ENCODE measurements around the gene GDPD4.

Gene GDPD4

DNA sequence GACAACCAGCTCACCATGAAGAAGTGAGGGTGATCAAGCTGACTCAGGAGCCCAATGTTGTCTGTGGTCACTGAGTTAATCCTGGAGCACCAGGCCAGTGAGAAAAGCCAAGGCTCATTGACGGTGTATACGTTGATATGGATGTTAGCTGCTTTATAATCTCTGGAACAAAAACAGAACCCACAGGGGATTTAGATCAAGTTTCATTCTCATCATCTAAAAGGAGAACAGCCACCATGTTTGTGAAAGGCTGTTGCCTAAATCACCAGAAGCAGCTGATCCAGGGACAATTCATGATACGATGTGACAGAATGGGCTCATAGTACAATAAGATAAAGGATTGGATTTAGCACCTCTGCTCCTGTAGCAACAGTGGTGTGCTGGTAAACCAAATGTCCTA, 68.5 kb downstream of the GDPD4 start:
- Mint-ChIP-seq H3K27ac (no peak overlapping the region), H3K9me3 (no peaks in the 10 kb centered on the region), H3K27me3 (peaks cover 10% of the 10 kb centered on the region), H3K36me3 (ENCODE audit: low read depth) (no peaks in the 10 kb centered on the region), H3K4me1 (ENCODE audit: low read depth) (no peaks in the 10 kb centered on the region), H3K4me3 (no peak overlapping the region)

DNA sequence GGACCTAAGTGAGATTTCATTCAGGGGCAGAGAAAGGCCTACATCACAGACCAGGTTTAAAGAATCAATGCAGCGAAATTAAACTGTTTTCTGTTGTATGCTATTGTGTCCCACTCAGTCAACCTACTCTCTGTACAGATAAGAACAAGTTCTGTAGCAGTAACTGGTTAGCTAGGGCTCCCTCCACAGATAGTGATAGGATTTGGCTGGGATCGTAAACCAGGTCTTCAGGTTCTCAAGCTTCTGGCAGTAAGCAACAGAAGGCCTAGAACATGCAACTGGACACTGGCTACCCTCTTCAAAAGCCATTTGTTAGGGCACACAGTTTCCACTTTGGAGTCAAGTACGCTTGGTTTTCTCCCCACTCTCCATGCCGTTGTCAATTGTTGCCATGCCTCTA, 69.2 kb downstream of the GDPD4 start:
- no peak overlapping the region for H3K27ac Mint-ChIP-seq
- H3K27me3 Mint-ChIP-seq, result peaks cover 11% of the 10 kb centered on the region
- no peaks in the 10 kb centered on the region for H3K4me1 Mint-ChIP-seq (ENCODE audit: low read depth)
- no peak overlapping the region for H3K4me3 Mint-ChIP-seq
- no peaks in the 10 kb centered on the region for H3K36me3 Mint-ChIP-seq (ENCODE audit: low read depth)
- no peaks in the 10 kb centered on the region for H3K9me3 Mint-ChIP-seq

DNA sequence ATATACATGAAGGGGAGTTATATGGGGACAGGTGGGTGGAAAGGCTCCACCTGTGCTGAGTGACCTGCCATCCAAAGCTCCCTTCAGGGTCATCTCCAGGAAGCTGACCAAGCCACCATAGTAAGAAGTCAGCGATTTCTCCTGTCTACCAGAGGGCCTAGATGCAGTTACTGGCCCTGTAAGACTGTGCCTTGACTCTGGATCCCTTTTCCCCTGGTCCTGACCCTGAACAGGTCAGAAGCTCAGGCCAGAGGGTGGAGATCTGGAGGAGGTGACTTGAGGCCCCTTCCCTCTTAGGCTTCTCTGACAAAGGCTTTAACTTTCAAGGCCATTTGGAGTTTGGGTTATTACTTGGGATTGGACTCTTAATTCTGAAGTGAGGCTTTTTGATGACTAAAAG, 69.7 kb downstream of the GDPD4 start:
- no peaks in the 10 kb centered on the region for H3K9me3 Mint-ChIP-seq
- no peaks in the 10 kb centered on the region for H3K36me3 Mint-ChIP-seq (ENCODE audit: low read depth)
- H3K4me1 Mint-ChIP-seq (ENCODE audit: low read depth), result no peaks in the 10 kb centered on the region
- H3K27ac Mint-ChIP-seq, result no peak overlapping the region
- peaks cover 15% of the 10 kb centered on the region for H3K27me3 Mint-ChIP-seq
- H3K4me3 Mint-ChIP-seq, result no peak overlapping the region

DNA sequence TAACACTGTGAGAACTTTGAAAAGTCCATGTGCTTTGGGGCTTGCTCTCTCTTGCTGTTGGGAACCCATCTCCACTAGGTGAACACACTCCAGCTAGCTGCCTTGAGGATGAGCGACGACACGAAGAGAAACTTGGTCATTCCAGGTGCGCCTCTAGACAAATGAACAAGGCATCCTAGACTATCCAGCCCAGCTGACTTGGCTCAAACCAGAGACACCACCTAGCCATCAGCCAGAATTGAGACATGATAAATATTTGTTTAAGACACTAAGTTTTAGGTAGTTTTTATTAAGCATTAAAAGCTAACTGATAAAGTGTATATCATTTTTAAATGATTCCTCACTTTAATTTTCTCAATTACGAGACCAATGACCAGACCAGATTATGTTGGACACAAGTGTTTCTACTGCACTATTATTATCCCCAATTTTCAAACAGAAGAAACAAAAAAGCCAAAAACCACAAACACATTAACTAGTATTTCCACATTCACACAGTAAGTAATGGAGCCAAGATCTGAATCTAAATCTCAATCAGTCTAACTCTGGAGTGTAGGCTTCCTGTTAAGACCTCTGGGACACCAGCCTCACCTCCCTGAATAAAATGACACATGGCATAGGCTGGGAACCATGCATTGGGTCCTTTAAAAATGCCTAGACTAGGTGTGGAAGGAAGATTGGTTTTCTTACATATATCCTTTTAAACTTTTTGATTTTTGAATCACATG, 70.4 kb downstream of the GDPD4 start:
- H3K27me3 Mint-ChIP-seq, result peaks cover 16% of the 10 kb centered on the region
- H3K36me3 Mint-ChIP-seq (ENCODE audit: low read depth), result no peaks in the 10 kb centered on the region
- no peaks in the 10 kb centered on the region for H3K4me1 Mint-ChIP-seq (ENCODE audit: low read depth)
- no peaks in the 10 kb centered on the region for H3K9me3 Mint-ChIP-seq
- H3K4me3 Mint-ChIP-seq, result no peak overlapping the region
- H3K27ac Mint-ChIP-seq, result no peak overlapping the region

DNA sequence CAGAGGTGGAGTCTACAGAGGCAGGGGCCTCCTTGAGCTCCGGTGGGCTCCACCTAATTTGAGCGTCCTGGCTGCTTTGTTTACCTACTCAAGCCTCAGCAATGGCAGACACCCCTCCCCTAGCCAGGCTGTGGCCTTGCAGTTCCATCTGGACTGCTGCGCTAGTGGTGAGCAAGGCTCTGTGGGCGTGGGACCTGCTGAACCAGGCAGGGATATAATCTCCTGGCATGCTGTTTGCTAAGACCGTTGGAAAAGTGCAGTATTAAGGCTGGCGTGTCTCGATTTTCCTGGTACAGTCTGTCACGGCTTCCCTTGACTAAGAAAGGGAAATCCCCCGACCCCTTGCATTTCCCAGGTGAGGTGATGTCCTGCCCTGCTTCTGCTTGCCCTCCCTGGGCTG, 77.7 kb downstream of the GDPD4 start:
- Mint-ChIP-seq H3K9me3 (no peaks in the 10 kb centered on the region), H3K4me3 (no peak overlapping the region), H3K36me3 (ENCODE audit: low read depth) (no peaks in the 10 kb centered on the region), H3K27me3 (peaks cover 27% of the 10 kb centered on the region), H3K4me1 (ENCODE audit: low read depth) (no peaks in the 10 kb centered on the region), H3K27ac (no peak overlapping the region)

DNA sequence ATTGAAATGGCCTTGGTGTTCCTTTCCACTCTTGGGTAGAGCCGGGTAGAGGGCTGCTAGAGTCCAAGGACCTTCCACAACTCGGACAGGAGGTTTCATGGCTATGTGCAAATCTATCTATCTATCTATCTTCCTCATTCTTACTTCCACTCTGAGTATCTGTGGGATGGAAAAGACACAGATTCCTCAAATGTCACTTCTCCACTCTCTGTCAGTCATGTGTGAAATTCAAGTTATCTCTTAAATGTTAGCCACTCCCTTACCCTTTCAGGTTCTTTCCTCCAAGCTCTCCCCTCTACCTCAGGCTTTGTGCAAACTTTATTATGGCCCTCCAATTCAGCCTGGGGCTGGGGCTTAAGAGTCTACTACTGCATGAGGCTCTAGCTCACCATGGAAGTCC, 84.3 kb downstream of the GDPD4 start:
- peaks cover 9% of the 10 kb centered on the region for H3K27me3 Mint-ChIP-seq

DNA sequence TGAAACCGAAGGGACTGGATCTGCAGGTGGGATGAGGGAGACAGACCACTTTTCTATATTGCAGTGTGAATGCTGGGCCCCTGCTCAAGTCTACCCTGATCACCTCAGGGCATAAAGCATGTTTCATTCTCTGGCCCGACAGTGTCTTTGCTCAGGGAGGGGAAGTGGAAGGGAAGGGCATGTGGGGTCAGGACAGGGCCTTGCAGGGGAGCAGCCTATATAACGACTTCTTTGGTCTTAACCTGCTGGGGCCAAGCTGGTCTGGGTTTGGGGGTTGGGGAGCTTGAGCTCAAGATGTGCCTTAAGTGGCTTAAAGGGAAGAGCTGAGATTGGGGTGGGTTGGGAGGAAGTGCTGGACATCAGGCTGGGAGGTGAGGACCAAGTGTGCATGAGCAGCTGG, 86.4 kb downstream of the GDPD4 start:
- Mint-ChIP-seq H3K36me3 (ENCODE audit: low read depth) (no peaks in the 10 kb centered on the region), H3K4me3 (no peak overlapping the region), H3K27ac (no peak overlapping the region), H3K4me1 (ENCODE audit: low read depth) (no peaks in the 10 kb centered on the region), H3K9me3 (no peaks in the 10 kb centered on the region), H3K27me3 (no peaks in the 10 kb centered on the region)

More for the DNA sequence above, 84.3 kb downstream of the GDPD4 start:
- Mint-ChIP-seq H3K27ac (no peak overlapping the region), H3K9me3 (no peaks in the 10 kb centered on the region), H3K36me3 (ENCODE audit: low read depth) (no peaks in the 10 kb centered on the region), H3K4me1 (ENCODE audit: low read depth) (no peaks in the 10 kb centered on the region), H3K4me3 (no peak overlapping the region)

DNA sequence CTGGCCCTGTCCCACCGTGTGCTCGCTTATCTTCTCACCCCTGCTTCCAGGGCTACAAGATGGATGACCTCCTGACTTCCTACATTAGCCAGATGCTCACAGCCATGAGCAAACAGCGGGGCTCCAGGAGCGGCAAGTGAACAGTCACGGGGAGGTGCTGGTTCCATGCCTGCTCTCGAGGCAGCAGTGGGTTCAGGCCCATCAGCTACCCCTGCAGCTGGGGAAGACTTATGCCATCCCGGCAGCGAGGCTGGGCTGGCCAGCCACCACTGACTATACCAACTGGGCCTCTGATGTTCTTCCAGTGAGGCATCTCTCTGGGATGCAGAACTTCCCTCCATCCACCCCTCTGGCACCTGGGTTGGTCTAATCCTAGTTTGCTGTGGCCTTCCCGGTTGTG, 86.9 kb downstream of the GDPD4 start:
- Mint-ChIP-seq H3K36me3 (ENCODE audit: low read depth) (no peaks in the 10 kb centered on the region), H3K27ac (no peak overlapping the region), H3K4me3 (no peak overlapping the region), H3K9me3 (no peaks in the 10 kb centered on the region), H3K27me3 (no peaks in the 10 kb centered on the region), H3K4me1 (ENCODE audit: low read depth) (no peaks in the 10 kb centered on the region)

DNA sequence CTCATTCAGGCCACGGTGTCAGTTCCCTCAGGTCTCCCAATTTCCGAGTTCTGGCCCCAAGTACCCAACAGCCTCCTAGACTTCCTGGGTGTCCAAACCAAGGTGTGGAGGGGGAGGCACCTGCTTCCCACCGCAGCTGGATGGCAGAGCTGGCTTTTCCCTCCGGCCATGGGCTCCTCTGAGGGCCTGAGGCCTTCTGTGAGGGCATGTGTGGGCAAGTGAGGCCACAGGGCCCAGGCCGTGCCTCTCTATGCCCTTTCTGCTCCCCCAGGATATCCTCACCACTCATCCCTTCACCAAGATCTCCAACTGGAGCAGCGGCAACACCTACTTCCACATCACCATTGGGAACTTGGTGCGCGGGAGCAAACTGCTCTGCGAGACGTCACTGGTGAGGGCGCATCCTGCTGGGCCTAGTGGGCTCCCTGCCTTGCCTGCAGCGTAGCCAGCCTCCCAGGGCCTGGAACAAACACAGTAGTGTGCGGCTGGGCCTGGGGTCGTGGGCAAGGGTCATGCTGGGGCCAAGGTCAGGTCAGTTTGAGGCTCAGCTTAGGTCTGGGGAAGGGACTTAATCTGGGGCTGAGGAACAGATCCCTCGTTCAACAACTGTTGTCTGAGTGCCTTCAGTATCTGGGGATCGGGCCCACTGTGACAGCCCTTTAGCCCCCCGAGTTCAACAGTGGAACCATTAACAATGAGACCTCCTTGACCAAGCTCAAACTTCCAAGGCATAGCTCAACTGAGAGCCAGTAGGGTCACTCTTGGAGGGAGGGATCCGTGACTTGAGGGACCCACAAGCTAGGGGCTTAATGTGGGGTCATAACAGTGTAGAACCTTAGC, 87.7 kb downstream of the GDPD4 start:
- Mint-ChIP-seq H3K36me3 (ENCODE audit: low read depth) (no peaks in the 10 kb centered on the region), H3K9me3 (no peaks in the 10 kb centered on the region), H3K27me3 (no peaks in the 10 kb centered on the region), H3K4me3 (no peak overlapping the region), H3K4me1 (ENCODE audit: low read depth) (no peaks in the 10 kb centered on the region), H3K27ac (no peak overlapping the region)

DNA sequence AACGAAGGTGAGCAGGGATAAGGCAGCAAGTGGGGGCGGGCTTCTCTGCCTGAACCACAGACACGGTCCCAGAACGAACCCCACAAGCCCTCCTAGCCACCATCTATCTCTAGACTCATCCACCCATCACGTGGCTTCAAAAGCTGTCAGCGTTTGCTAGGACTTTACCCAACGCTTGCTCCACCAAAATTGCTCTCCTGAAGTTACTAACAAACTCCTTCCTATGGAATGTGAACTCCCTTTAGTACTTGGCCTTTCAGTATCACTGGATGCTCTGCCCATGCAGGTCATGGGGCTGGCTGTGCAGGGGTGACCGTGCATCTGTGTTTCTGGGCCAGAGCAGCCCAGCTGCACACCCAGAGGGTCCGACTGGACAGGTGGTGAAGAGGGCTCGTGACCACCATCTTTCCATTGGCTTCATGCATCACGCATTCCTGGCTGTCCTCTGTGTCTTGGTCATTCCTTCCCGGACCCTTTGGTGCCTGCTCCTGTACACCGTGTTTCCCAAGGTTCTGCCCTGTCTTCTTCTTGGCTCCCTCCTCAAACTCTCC, 88.4 kb downstream of the GDPD4 start:
- H3K27ac Mint-ChIP-seq, result no peak overlapping the region
- no peaks in the 10 kb centered on the region for H3K4me1 Mint-ChIP-seq (ENCODE audit: low read depth)
- no peak overlapping the region for H3K4me3 Mint-ChIP-seq
- H3K27me3 Mint-ChIP-seq, result no peaks in the 10 kb centered on the region
- no peaks in the 10 kb centered on the region for H3K9me3 Mint-ChIP-seq
- H3K36me3 Mint-ChIP-seq (ENCODE audit: low read depth), result no peaks in the 10 kb centered on the region

DNA sequence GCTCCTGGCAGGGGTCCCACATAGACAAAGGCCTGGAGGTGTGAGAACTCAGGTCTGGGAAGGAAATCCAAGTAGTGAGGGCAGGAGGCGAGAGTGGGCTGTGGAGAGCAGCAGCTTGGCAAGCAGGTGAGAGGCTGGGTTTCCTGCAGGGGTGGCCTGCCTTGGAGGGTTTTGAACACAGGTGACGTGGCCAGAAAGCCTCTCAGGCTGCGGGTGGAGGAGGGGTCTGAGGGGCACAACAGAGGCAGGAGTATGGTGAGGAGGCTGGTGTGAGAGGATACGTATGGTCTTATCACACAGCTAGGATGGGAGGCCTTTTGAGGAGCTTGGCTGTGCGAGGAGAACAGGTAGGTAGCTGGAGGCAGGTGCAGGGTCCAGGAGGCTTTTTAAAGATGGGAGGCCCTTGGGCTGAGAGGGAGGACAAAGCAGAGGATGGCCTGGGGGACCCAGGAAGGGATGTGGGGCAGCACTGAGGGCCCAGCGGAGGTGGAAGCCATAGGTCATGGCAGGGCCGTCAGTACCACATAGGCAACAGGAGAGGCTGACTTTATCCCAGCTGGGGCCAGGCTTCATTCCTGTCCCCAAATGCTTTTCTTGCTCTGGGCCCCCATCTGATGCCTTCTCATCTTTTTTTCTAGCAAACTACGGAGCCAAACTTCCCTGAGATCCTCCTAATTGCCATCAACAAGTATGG, 89.0 kb downstream of the GDPD4 start:
- no peak overlapping the region for H3K4me3 Mint-ChIP-seq
- H3K27ac Mint-ChIP-seq, result no peak overlapping the region
- no peaks in the 10 kb centered on the region for H3K27me3 Mint-ChIP-seq
- no peaks in the 10 kb centered on the region for H3K36me3 Mint-ChIP-seq (ENCODE audit: low read depth)
- no peaks in the 10 kb centered on the region for H3K4me1 Mint-ChIP-seq (ENCODE audit: low read depth)
- no peaks in the 10 kb centered on the region for H3K9me3 Mint-ChIP-seq

DNA sequence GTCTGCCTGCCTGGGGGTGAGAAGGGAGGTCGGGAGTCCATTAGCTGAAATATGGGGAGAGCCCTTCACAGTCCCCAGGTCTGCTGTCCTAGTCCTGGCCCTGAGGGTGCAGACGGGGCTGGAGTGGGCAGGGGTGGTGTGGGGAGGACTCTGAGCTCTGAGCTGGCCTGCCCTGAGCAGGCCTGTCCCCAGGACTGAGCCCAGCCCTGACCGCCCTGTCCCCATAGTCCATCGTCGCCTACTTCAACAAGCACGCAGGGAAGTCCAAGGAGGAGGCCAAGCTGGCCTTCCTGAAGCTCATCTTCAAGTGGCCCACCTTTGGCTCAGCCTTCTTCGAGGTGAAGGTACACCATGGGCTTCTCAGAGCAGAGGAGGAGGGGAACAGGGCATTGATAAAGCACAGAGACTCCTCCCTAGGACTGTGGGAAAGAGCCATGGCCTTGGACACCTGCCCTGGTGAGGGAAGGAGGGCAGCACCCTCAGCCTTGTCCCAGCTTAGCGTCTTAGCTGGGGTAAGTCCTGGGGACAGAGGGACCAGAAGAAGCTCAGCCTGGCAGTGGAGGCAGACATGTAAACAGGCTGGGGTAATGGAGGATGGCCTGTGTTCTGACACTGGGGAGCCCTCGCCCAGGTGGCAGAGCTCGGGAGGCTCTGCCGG, 89.8 kb downstream of the GDPD4 start:
- H3K36me3 Mint-ChIP-seq (ENCODE audit: low read depth), result no peaks in the 10 kb centered on the region
- no peaks in the 10 kb centered on the region for H3K27me3 Mint-ChIP-seq
- H3K4me3 Mint-ChIP-seq, result no peak overlapping the region
- H3K27ac Mint-ChIP-seq, result no peak overlapping the region
- H3K9me3 Mint-ChIP-seq, result no peaks in the 10 kb centered on the region
- no peaks in the 10 kb centered on the region for H3K4me1 Mint-ChIP-seq (ENCODE audit: low read depth)

DNA sequence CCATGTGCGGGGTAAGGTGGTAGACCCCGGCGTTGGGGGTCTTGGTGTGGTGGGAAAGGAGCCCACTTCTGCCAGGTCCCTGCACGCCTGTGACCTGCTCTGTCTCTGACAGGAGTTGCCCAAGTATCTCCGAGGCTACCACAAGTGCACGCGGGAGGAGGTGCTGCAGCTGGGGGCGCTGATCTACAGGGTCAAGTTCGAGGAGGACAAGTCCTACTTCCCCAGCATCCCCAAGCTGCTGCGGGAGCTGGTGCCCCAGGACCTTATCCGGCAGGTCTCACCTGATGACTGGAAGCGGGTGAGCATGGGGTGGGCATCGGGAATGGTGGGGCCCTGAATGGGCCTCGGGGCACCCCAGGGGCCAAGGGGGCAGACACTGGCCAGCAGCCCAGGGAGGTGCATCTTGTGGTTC, 90.4 kb downstream of the GDPD4 start:
- no peaks in the 10 kb centered on the region for H3K27me3 Mint-ChIP-seq
- no peak overlapping the region for H3K27ac Mint-ChIP-seq
- no peaks in the 10 kb centered on the region for H3K9me3 Mint-ChIP-seq
- no peak overlapping the region for H3K4me3 Mint-ChIP-seq
- no peaks in the 10 kb centered on the region for H3K4me1 Mint-ChIP-seq (ENCODE audit: low read depth)
- no peaks in the 10 kb centered on the region for H3K36me3 Mint-ChIP-seq (ENCODE audit: low read depth)

DNA sequence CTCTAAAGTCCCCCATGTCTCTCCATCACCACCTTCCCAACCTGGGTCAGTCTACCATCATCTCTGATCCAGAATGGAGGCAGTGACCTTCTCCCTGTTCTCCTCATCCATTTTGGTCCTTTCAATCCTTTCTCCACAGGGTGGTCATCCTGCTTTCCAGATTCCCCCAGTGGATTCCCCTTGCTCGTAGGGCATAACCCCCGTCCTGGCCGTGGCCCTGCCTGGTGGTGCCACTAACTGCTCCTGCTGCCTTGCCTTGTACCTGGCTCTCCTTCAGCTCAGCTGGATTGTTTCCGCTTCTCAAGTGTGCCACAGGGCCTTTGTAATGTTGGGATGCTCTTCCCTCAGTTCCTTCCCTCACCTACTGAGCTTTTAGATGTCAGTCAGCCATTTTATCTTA, 91.8 kb downstream of the GDPD4 start:
- Mint-ChIP-seq H3K4me1 (ENCODE audit: low read depth) (no peaks in the 10 kb centered on the region), H3K27me3 (no peaks in the 10 kb centered on the region), H3K36me3 (ENCODE audit: low read depth) (no peaks in the 10 kb centered on the region), H3K9me3 (no peaks in the 10 kb centered on the region), H3K27ac (no peak overlapping the region), H3K4me3 (no peak overlapping the region)

DNA sequence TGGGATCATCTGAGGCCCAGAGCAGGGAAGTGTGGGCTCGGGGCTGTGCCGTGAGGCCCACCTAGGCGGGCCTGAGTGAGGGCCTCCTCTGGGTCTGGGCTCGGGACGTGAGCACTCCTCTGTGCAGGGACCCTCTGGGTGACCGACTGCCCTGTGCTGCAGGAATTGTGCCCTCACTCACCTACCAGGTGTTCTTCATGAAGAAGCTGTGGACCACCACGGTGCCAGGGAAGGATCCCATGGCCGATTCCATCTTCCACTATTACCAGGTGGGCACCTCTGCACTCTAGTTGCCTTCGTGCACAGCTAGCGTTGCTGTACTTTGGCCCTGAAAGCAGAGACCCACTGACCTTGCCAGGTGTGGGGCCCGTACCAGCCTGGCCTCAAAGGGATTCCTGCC, 93.0 kb downstream of the GDPD4 start:
- H3K36me3 Mint-ChIP-seq (ENCODE audit: low read depth), result no peaks in the 10 kb centered on the region
- H3K9me3 Mint-ChIP-seq, result no peaks in the 10 kb centered on the region
- no peaks in the 10 kb centered on the region for H3K27me3 Mint-ChIP-seq
- no peak overlapping the region for H3K4me3 Mint-ChIP-seq
- no peaks in the 10 kb centered on the region for H3K4me1 Mint-ChIP-seq (ENCODE audit: low read depth)
- H3K27ac Mint-ChIP-seq, result no peak overlapping the region
